Measurements from ENCODE around the gene MOB3A. TPM values are rescaled to one million over a fixed set of nuclear protein-coding genes. Genes with fewer than 3 reads are reported as not detected.

The MOB3A gene
- total and polyA plus RNA-seq, 2 of the 13 experiments (the other 11 are each of a cell fraction or from before 2014, with no cell fraction given): 3.5 to 17.8 TPM

GRCh38 chr19:2079865-2080301, 16.2 kb downstream of the MOB3A start (continued):
- TF ChIP-seq SMAD9 (CRISPR knock-in tag; IDR thresholded peaks at IDR 0.05): no peak
- TF ChIP-seq SRSF1 (optimal IDR thresholded peaks at IDR 0.05; ENCODE audit: low read depth, low read length): no peak
- TF ChIP-seq ZNF512 (CRISPR knock-in tag; IDR thresholded peaks at IDR 0.05): no peak
- TF ChIP-seq ATAD3A (CRISPR knock-in tag; IDR thresholded peaks at IDR 0.05): no peak
- TF ChIP-seq SOX13 (IDR thresholded peaks at IDR 0.05): no peak
- no peak for TF ChIP-seq SOX13 (CRISPR knock-in tag; conservative IDR thresholded peaks at IDR 0.05 in 1 of 2, IDR thresholded peaks at IDR 0.05 in 1 of 2)
- TF ChIP-seq ZNF780A (CRISPR knock-in tag; IDR thresholded peaks at IDR 0.05): no peak

GRCh38 chr19:2079076-2079864, 16.9 kb downstream of the MOB3A start:
- Histone ChIP-seq H3K79me2 (ENCODE audit: insufficient read depth, low read length) (no peaks in the 10 kb centered on the region), H3K4me3 (replicated peaks in 1 of 3; ENCODE audit: insufficient read depth in 1 of 3, low read depth in 2 of 3, low read length in 3 of 3) (no peak overlapping the region), H3K27ac (ENCODE audit: extremely low read length, insufficient read depth, low read length) (no peak overlapping the region), H3K36me3 (replicated peaks in 1 of 2; ENCODE audit: control insufficient read depth in 1 of 2, insufficient read depth in 2 of 2, low read length in 2 of 2) (peaks cover 11 to 20% of the 10 kb centered on the region in 2 experiments; a peak in 4 of 5 replicates), H3K4me2 (ENCODE audit: low read depth, low read length) (no peak overlapping the region), H3K27me3 (ENCODE audit: control insufficient read depth in 1 of 2, insufficient read depth in 2 of 2, low read length in 2 of 2) (no peaks in the 10 kb centered on the region), H3K9ac (ENCODE audit: insufficient read depth, low read depth, low read length) (no peak overlapping the region), H2AFZ (ENCODE audit: low read length) (no peak overlapping the region), H3K9me3 (ENCODE audit: low read length) (no peaks in the 10 kb centered on the region), H3K4me1 (ENCODE audit: insufficient read depth, low read length) (0 out of 2 replicates have a peak, but pooled peaks cover 8% of the 10 kb centered on the region), H4K20me1 (ENCODE audit: insufficient read depth, low read length) (no peaks in the 10 kb centered on the region)
- WGBS (ENCODE audit: low lambda C conversion rate): 92% methylated on average over 15 of the region's 32 CpGs
- no peak for DNase-seq (ENCODE audit: low spot score)
- ATAC-seq: no peak
- intact Hi-C loops (cut with micrococcal nuclease; ENCODE audit: unreplicated experiment) (no loop called here), in situ Hi-C loops (cut with HindIII; ENCODE audit: extremely low pct_ligation_motif_present, low pct_unique_long_range_greater_than_20kb) (no loop called here)
- FAIRE-seq: no peak
- no TSS peak for BruUV-seq (replicated peaks)
- ChIA-PET CTCF (ENCODE audit: low intra/inter-chr PET ratio, low total read pairs) (no interaction called here), POLR2A (no interaction called here)
- TF ChIP-seq NCOA1 (CRISPR knock-in tag; IDR thresholded peaks at IDR 0.05) (no peak), MAZ (IDR thresholded peaks at IDR 0.05; ENCODE audit: borderline replicate concordance, low read depth, low read length) (no peak), MAZ (CRISPR knock-in tag; IDR thresholded peaks at IDR 0.05; ENCODE audit: low read depth) (no peak), GPN1 (CRISPR knock-in tag; IDR thresholded peaks at IDR 0.05; ENCODE audit: borderline replicate concordance) (no peak), XRCC5 (optimal IDR thresholded peaks at IDR 0.05; ENCODE audit: low read length) (no peak), RELA (CRISPR knock-in tag; IDR thresholded peaks at IDR 0.05) (no peak), THAP7 (CRISPR knock-in tag; IDR thresholded peaks at IDR 0.05) (no peak), ZNF709 (CRISPR knock-in tag; IDR thresholded peaks at IDR 0.05) (no peak), FUBP1 (CRISPR knock-in tag; IDR thresholded peaks at IDR 0.05; ENCODE audit: borderline replicate concordance) (no peak), SNAI1 (CRISPR knock-in tag; IDR thresholded peaks at IDR 0.05; ENCODE audit: borderline replicate concordance) (no peak), ZNF678 (CRISPR knock-in tag; IDR thresholded peaks at IDR 0.05) (no peak), HMGA1 (CRISPR knock-in tag; conservative IDR thresholded peaks at IDR 0.05) (no peak), ZNF605 (CRISPR knock-in tag; IDR thresholded peaks at IDR 0.05) (no peak), ZNF335 (CRISPR knock-in tag; IDR thresholded peaks at IDR 0.05) (no peak)

All from HepG2 (cell line).